Keratinocyte (primary cell): ENCODE measurements around the gene ADGRG2. TPM values are rescaled to one million over a fixed set of nuclear protein-coding genes. Genes with fewer than 3 reads are reported as not detected.

Experiments
- DNase-seq: peaks from one replicate; pipeline ENCODE4 v3.0.0-alpha.2; 2011; ENCODE audit warnings: low read depth, missing footprints, low spot score
- FAIRE-seq: peaks from 2 replicates; lab custom pipeline; 2011; peaks lifted over from hg19 to GRCh38; lab: Jason Lieb, UNC
- H2AFZ ChIP-seq: 2 replicates; pipeline ENCODE4 v1.6.0; 2012; ENCODE audit warnings: low read length, control low read depth, inconsistent platforms; ENCODE audit not compliant: control insufficient read depth
- H3K27ac ChIP-seq: 2 replicates; pipeline ENCODE4 v1.5.1; 2011; ENCODE audit warnings: low read length; ENCODE audit not compliant: control insufficient read depth, insufficient read depth
- H3K27me3 ChIP-seq: 3 replicates; pipeline ENCODE4 v1.6.0; 2011; ENCODE audit warnings: low read length; ENCODE audit not compliant: control insufficient read depth, insufficient read depth; ENCODE audit errors: extremely low read depth
- H3K36me3 ChIP-seq, 2 experiments: 2 replicates in 1 of 2; 3 replicates in 1 of 2; pipeline ENCODE4 v1.5.1; 2011; ENCODE audit warnings: low read length in 2 of 2, mild to moderate bottlenecking in 1 of 2; ENCODE audit not compliant: control insufficient read depth in 2 of 2, insufficient read depth in 2 of 2; ENCODE audit errors: extremely low read depth in 1 of 2
- H3K4me1 ChIP-seq: 3 replicates; pipeline ENCODE4 v1.5.1; 2011; ENCODE audit warnings: low read length; ENCODE audit not compliant: control insufficient read depth, insufficient read depth; ENCODE audit errors: extremely low read depth
- H3K4me2 ChIP-seq: 3 replicates; pipeline ENCODE4 v1.6.0; 2011; ENCODE audit warnings: low read depth, low read length; ENCODE audit not compliant: control insufficient read depth, insufficient read depth; ENCODE audit errors: extremely low read depth
- H3K4me3 ChIP-seq, 3 experiments: fragments of 200-600 bp in 1 of 3; sonication (generic) in 1 of 3; 2 replicates in 2 of 3; 3 replicates in 1 of 3; pipeline ENCODE4 v1.5.1; 2011 to 2016; ENCODE audit warnings: low read length in 3 of 3, mild to moderate bottlenecking in 3 of 3, control low read depth in 2 of 3, inconsistent platforms in 1 of 3, low read depth in 1 of 3, mixed read lengths in 1 of 3, mixed run types in 1 of 3, moderate library complexity in 1 of 3; ENCODE audit not compliant: control insufficient read depth in 2 of 3, insufficient read depth in 2 of 3; ENCODE audit errors: extremely low read depth in 1 of 3
- H3K79me2 ChIP-seq: 2 replicates; pipeline ENCODE4 v1.6.0; 2012; ENCODE audit warnings: low read length; ENCODE audit not compliant: control insufficient read depth, insufficient read depth
- H3K9ac ChIP-seq: 3 replicates; pipeline ENCODE4 v1.6.0; 2011; ENCODE audit warnings: low read length; ENCODE audit not compliant: control insufficient read depth, insufficient read depth; ENCODE audit errors: extremely low read depth
- H3K9me1 ChIP-seq: 3 replicates; pipeline ENCODE4 v1.6.0; 2011; ENCODE audit warnings: low read length; ENCODE audit not compliant: control insufficient read depth, insufficient read depth; ENCODE audit errors: extremely low read depth
- H3K9me3 ChIP-seq: 2 replicates; pipeline ENCODE4 v1.5.1; 2012; ENCODE audit warnings: low read depth, low read length; ENCODE audit not compliant: control insufficient read depth
- H4K20me1 ChIP-seq: 3 replicates; pipeline ENCODE4 v1.6.0; 2011; ENCODE audit warnings: low read length; ENCODE audit not compliant: control insufficient read depth, insufficient read depth; ENCODE audit errors: extremely low read depth
- CTCF ChIP-seq, 3 experiments: IDR thresholded peaks in 1 of 3; conservative IDR thresholded peaks in 1 of 3; optimal IDR thresholded peaks in 1 of 3; 2 replicates in 2 of 3; 3 replicates in 1 of 3; pipeline versions ENCODE3 to v1.5.1; 2011; ENCODE audit warnings: low read length in 3 of 3, mild to moderate bottlenecking in 3 of 3, moderate library complexity in 2 of 3, control low read depth in 1 of 3, inconsistent platforms in 1 of 3; ENCODE audit not compliant: insufficient read depth in 2 of 3; ENCODE audit errors: extremely low read depth in 1 of 3
- EZH2 ChIP-seq: IDR thresholded peaks from one replicate; pipeline ENCODE4 v1.6.1; 2012; ENCODE audit warnings: inconsistent platforms, mild to moderate bottlenecking, low read length, moderate library complexity
- dilution Hi-C: fragments of 300-500 bp; cut with MboI; formaldehyde crosslinking; loops from one replicate; pipeline ENCODE4 v1.7.0; 2020; ENCODE audit warnings: low sequenced_read_pairs; ENCODE audit not compliant: extremely low pct_ligation_motif_present
- polyA plus RNA-seq, 5 experiments: library from polyadenylated mRNA; depleted of rRNA in 3 of 5; stranded (reverse) in 3 of 5; stranded (forward) in 1 of 5; unstranded in 1 of 5; fragments of >200 nt; gene quantifications; 1 replicate in 1 of 5; 2 replicates in 3 of 5; 3 replicates in 1 of 5; pipeline versions ENCODE4 v1.2.1 to v1.2.3, GENCODE V29; 2011 to 2012; ENCODE audit warnings: missing spikeins in 2 of 5, low read depth in 1 of 5, low replicate concordance in 1 of 5

ADGRG2 gene
- polyA plus RNA-seq, 1 donor (not counting 4 experiments of a cell fraction or from before 2014, with no cell fraction given), result 0.20 TPM

GRCh38 chrX:18994713-18995112, 127.6 kb downstream of the ADGRG2 start:
- peak overlapping the region; percentile 3 for H2AFZ ChIP-seq
- H4K20me1 ChIP-seq, result no peaks in the 10 kb centered on the region
- TF ChIP-seq EZH2 (no peak), CTCF (optimal IDR thresholded peaks at IDR 0.05 in 1 of 3, IDR thresholded peaks at IDR 0.05 in 1 of 3, conservative IDR thresholded peaks at IDR 0.05 in 1 of 3; ENCODE audit: extremely low read depth in 1 of 3, insufficient read depth in 2 of 3, low read length in 3 of 3) (no peak)
- H3K4me3 ChIP-seq, result peak overlapping the region in 2 of 3 experiments; percentile 31 to 41
- H3K36me3 ChIP-seq, result peaks cover 0 to 1% of the 10 kb centered on the region in 2 experiments
- no peaks in the 10 kb centered on the region for H3K27me3 ChIP-seq
- peak overlapping the region; percentile 89 for H3K27ac ChIP-seq
- no peaks in the 10 kb centered on the region for H3K9me1 ChIP-seq
- H3K9me3 ChIP-seq, result no peaks in the 10 kb centered on the region
- no peaks in the 10 kb centered on the region for H3K79me2 ChIP-seq
- DNase-seq, result peak; percentile 38
- peak overlapping the region; percentile 59 for H3K9ac ChIP-seq
- peaks cover 10% of the 10 kb centered on the region for H3K4me1 ChIP-seq
- peak; percentile 74 for FAIRE-seq
- H3K4me2 ChIP-seq, result peak overlapping the region; percentile 78
- dilution Hi-C loops, result no loop called here

DNA sequence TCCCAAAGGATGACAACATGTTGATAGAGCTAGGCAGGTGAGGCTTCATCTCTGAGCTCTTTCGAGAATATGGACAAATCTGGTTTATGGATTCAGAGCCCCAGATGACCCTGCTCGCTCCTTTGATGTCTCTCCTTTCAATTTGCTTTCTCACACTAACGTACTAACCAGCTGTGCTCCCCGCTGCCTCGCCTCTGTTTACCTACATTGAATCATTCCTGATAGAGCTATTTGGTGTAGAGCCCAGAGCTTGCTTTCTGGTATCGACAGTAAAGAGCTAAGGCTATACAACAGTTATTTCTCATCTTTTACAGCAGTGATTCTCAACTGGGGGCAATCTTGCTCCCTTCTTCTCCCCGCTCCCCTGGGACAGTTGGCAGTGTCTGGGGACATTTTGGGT, 129.4 kb downstream of the ADGRG2 start:
- peaks cover 0 to 1% of the 10 kb centered on the region in 2 experiments for H3K36me3 ChIP-seq
- no peaks in the 10 kb centered on the region for H3K27me3 ChIP-seq
- H3K9me3 ChIP-seq, result no peaks in the 10 kb centered on the region
- no peak overlapping the region for H3K4me3 ChIP-seq
- H3K9me1 ChIP-seq, result no peaks in the 10 kb centered on the region
- H3K79me2 ChIP-seq, result no peaks in the 10 kb centered on the region
- DNase-seq, result no peak
- H2AFZ ChIP-seq, result no peak overlapping the region
- TF ChIP-seq CTCF (optimal IDR thresholded peaks at IDR 0.05 in 1 of 3, IDR thresholded peaks at IDR 0.05 in 1 of 3, conservative IDR thresholded peaks at IDR 0.05 in 1 of 3; ENCODE audit: extremely low read depth in 1 of 3, insufficient read depth in 2 of 3, low read length in 3 of 3) (no peak), EZH2 (no peak)
- no peak for FAIRE-seq
- dilution Hi-C loops, result no loop called here
- H3K4me1 ChIP-seq, result peaks cover 10% of the 10 kb centered on the region
- no peak overlapping the region for H3K4me2 ChIP-seq
- no peak overlapping the region for H3K27ac ChIP-seq
- H4K20me1 ChIP-seq, result no peaks in the 10 kb centered on the region
- H3K9ac ChIP-seq, result no peak overlapping the region
